ENCODE measurements around the gene SMKR1. TPM values are rescaled to one million over a fixed set of nuclear protein-coding genes. Genes with fewer than 3 reads are reported as not detected.

SMKR1 gene
- total and polyA plus RNA-seq, 2 of the 8 experiments (the other 6 are each of a cell fraction or from before 2014, with no cell fraction given), result 0.39 to 1.6 TPM

DNA sequence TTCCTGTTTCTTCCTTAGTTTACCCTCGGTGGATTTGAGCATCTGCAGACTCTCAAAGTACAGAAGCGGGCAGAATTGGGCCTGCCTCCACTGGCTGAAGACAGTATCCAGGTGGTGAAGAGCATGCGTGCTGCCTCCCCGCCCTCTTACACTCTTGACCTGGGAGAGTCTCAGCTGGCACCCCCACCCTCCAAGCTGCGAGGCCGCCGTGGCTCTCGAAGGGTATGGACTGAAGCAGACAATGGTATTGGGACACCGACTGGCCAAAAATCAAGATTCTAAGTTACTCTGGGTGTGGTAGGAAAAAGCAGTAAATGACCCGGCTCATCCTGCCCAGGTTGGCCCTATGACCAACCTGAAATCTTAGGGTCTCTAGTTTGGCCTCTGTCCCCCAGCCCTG lies 45.9 kb upstream of the SMKR1 start (continued):
- TF ChIP-seq, protein P1, sequence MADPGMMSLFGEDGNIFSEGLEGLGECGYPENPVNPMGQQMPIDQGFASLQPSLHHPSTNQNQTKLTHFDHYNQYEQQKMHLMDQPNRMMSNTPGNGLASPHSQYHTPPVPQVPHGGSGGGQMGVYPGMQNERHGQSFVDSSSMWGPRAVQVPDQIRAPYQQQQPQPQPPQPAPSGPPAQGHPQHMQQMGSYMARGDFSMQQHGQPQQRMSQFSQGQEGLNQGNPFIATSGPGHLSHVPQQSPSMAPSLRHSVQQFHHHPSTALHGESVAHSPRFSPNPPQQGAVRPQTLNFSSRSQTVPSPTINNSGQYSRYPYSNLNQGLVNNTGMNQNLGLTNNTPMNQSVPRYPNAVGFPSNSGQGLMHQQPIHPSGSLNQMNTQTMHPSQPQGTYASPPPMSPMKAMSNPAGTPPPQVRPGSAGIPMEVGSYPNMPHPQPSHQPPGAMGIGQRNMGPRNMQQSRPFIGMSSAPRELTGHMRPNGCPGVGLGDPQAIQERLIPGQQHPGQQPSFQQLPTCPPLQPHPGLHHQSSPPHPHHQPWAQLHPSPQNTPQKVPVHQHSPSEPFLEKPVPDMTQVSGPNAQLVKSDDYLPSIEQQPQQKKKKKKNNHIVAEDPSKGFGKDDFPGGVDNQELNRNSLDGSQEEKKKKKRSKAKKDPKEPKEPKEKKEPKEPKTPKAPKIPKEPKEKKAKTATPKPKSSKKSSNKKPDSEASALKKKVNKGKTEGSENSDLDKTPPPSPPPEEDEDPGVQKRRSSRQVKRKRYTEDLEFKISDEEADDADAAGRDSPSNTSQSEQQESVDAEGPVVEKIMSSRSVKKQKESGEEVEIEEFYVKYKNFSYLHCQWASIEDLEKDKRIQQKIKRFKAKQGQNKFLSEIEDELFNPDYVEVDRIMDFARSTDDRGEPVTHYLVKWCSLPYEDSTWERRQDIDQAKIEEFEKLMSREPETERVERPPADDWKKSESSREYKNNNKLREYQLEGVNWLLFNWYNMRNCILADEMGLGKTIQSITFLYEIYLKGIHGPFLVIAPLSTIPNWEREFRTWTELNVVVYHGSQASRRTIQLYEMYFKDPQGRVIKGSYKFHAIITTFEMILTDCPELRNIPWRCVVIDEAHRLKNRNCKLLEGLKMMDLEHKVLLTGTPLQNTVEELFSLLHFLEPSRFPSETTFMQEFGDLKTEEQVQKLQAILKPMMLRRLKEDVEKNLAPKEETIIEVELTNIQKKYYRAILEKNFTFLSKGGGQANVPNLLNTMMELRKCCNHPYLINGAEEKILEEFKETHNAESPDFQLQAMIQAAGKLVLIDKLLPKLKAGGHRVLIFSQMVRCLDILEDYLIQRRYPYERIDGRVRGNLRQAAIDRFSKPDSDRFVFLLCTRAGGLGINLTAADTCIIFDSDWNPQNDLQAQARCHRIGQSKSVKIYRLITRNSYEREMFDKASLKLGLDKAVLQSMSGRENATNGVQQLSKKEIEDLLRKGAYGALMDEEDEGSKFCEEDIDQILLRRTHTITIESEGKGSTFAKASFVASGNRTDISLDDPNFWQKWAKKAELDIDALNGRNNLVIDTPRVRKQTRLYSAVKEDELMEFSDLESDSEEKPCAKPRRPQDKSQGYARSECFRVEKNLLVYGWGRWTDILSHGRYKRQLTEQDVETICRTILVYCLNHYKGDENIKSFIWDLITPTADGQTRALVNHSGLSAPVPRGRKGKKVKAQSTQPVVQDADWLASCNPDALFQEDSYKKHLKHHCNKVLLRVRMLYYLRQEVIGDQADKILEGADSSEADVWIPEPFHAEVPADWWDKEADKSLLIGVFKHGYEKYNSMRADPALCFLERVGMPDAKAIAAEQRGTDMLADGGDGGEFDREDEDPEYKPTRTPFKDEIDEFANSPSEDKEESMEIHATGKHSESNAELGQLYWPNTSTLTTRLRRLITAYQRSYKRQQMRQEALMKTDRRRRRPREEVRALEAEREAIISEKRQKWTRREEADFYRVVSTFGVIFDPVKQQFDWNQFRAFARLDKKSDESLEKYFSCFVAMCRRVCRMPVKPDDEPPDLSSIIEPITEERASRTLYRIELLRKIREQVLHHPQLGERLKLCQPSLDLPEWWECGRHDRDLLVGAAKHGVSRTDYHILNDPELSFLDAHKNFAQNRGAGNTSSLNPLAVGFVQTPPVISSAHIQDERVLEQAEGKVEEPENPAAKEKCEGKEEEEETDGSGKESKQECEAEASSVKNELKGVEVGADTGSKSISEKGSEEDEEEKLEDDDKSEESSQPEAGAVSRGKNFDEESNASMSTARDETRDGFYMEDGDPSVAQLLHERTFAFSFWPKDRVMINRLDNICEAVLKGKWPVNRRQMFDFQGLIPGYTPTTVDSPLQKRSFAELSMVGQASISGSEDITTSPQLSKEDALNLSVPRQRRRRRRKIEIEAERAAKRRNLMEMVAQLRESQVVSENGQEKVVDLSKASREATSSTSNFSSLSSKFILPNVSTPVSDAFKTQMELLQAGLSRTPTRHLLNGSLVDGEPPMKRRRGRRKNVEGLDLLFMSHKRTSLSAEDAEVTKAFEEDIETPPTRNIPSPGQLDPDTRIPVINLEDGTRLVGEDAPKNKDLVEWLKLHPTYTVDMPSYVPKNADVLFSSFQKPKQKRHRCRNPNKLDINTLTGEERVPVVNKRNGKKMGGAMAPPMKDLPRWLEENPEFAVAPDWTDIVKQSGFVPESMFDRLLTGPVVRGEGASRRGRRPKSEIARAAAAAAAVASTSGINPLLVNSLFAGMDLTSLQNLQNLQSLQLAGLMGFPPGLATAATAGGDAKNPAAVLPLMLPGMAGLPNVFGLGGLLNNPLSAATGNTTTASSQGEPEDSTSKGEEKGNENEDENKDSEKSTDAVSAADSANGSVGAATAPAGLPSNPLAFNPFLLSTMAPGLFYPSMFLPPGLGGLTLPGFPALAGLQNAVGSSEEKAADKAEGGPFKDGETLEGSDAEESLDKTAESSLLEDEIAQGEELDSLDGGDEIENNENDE (IDR thresholded peaks at IDR 0.05; ENCODE audit: insufficient replicate concordance, low read length), result no peak
- TF ChIP-seq TAF7 (optimal IDR thresholded peaks at IDR 0.05; ENCODE audit: borderline replicate concordance, low read depth, low read length) (no peak), YY1 (IDR thresholded peaks at IDR 0.05; ENCODE audit: low read depth, low read length) (no peak), HDAC6 (IDR thresholded peaks at IDR 0.05; ENCODE audit: low read depth, low read length) (no peak)
